Mammary epithelial cell (primary cell): ENCODE data around the gene KLB.

Experiments used
- CTCF ChIP-seq, 2 donors: IDR thresholded peaks in 1 of 2; conservative IDR thresholded peaks in 1 of 2; 2 replicates each; pipeline ENCODE4 v1.5.1; 2011 to 2012; ENCODE audit warnings: inconsistent platforms in 2 of 2, low read length in 2 of 2, mild to moderate bottlenecking in 2 of 2, control low read depth in 1 of 2, low read depth in 1 of 2; ENCODE audit not compliant: insufficient read depth in 1 of 2; ENCODE audit errors: extremely low read depth in 1 of 2
- EZH2 ChIP-seq: IDR thresholded peaks from 2 replicates; pipeline ENCODE4 v1.6.1; 2012; ENCODE audit warnings: low read length, inconsistent platforms, borderline replicate concordance

DNA sequence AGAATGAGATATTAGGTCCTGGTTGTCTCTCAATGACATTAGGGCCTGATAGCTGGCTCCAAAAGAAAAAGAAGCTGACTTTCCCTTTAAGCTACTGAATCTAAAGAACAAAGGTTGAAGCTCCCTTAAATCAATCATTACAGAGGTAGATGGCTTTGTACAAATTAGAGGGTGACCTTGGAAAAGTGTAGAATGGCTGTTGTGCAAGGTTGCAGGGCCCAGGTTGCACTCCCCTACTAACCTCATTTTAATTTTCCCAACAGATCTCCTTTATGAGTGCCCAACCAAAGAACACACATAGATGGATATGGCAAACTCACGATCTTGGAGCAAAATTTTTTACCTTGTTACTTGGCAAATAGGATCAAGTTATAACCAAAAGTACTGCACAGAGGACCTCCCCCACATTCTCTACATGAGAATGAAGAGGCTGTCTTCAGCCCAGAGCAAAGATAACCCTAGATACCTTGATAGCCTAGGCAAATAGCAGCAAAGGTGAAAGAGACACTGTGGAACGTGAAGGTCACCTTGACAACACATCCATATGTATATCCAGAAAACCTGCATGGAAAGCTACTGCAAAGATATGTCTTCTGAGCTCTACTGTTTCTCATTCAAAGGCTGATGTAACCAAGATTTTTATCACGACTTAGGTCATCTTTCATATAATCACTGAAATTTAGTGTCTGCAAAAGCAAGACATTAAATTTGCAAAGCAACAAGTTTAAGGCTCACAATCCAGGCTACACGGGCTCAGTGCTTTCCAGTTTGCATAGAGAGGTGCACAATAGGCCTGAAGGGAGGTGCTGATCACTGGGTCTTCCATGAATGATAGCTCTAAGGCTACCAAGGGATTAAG lies 23.0 kb downstream of the KLB start:
- no peak for TF ChIP-seq CTCF (conservative IDR thresholded peaks at IDR 0.05 in 1 of 2, IDR thresholded peaks at IDR 0.05 in 1 of 2; ENCODE audit: extremely low read depth in 1 of 2, insufficient read depth in 1 of 2, low read depth in 1 of 2, low read length in 2 of 2)
- TF ChIP-seq EZH2: no peak
